WTC11 (cell line): Measurements from ENCODE around the gene SLC30A3. TPM values are rescaled to one million over a fixed set of nuclear protein-coding genes. Genes with fewer than 3 reads are reported as not detected.

Source experiments
- AFF4 ChIP-seq: sonication (generic); formaldehyde crosslinking; IDR thresholded peaks from 2 replicates; pipeline ENCODE4 v1.8.1; 2023; ENCODE audit warnings: mild to moderate bottlenecking, missing genetic modification reagents, borderline replicate concordance
- ARID4B ChIP-seq: sonication (generic); formaldehyde crosslinking; IDR thresholded peaks from 2 replicates; pipeline ENCODE4 v1.8.0; 2023; ENCODE audit warnings: missing genetic modification reagents, mild to moderate bottlenecking, borderline replicate concordance
- ELF4 ChIP-seq: sonication (generic); formaldehyde crosslinking; IDR thresholded peaks from 2 replicates; pipeline ENCODE4 v1.8.1; 2022; ENCODE audit warnings: low read depth, mild to moderate bottlenecking, moderate library complexity, missing genetic modification reagents
- ESRRA ChIP-seq: sonication (generic); formaldehyde crosslinking; IDR thresholded peaks from 2 replicates; pipeline ENCODE4 v1.8.1; 2022; ENCODE audit warnings: mild to moderate bottlenecking, missing genetic modification reagents, borderline replicate concordance
- FOXJ3 ChIP-seq: sonication (generic); formaldehyde crosslinking; IDR thresholded peaks from 2 replicates; pipeline ENCODE4 v1.9.0; 2021; ENCODE audit warnings: missing genetic modification reagents, mild to moderate bottlenecking, borderline replicate concordance
- FOXP4 ChIP-seq: sonication (generic); formaldehyde crosslinking; IDR thresholded peaks from 2 replicates; pipeline ENCODE4 v1.8.0; 2022; ENCODE audit warnings: mild to moderate bottlenecking, missing genetic modification reagents
- GRHL2 ChIP-seq: fragments of 250-450 bp; sonication (Bioruptor Pico); IDR thresholded peaks from 2 replicates; pipeline ENCODE4 v1.8.0; 2022; ENCODE audit warnings: mild to moderate bottlenecking, moderate library complexity; ENCODE audit not compliant: insufficient replicate concordance, severe bottlenecking
- HMGXB4 ChIP-seq: sonication (generic); formaldehyde crosslinking; IDR thresholded peaks from 2 replicates; pipeline ENCODE4 v1.8.1; 2023; ENCODE audit warnings: mild to moderate bottlenecking, moderate library complexity, missing genetic modification reagents
- IRF1 ChIP-seq: sonication (generic); formaldehyde crosslinking; IDR thresholded peaks from 2 replicates; pipeline ENCODE4 v1.8.0; 2023; ENCODE audit warnings: missing genetic modification reagents
- IRF2 ChIP-seq: sonication (generic); formaldehyde crosslinking; IDR thresholded peaks from 2 replicates; pipeline ENCODE4 v1.8.0; 2022; ENCODE audit warnings: low read depth, missing genetic modification reagents, borderline replicate concordance
- MLX ChIP-seq: sonication (generic); formaldehyde crosslinking; IDR thresholded peaks from 2 replicates; pipeline ENCODE4 v1.8.1; 2023; ENCODE audit warnings: mild to moderate bottlenecking, missing genetic modification reagents, moderate library complexity
- NR2C2 ChIP-seq: sonication (generic); formaldehyde crosslinking; IDR thresholded peaks from 2 replicates; pipeline ENCODE4 v1.8.0; 2022; ENCODE audit warnings: mild to moderate bottlenecking, missing genetic modification reagents
- PRRX2 ChIP-seq: fragments of 250-450 bp; sonication (Bioruptor Pico); IDR thresholded peaks from 2 replicates; pipeline ENCODE4 v1.8.0; 2021; ENCODE audit warnings: mild to moderate bottlenecking
- SOX15 ChIP-seq: fragments of 250-450 bp; sonication (Bioruptor Pico); IDR thresholded peaks from 2 replicates; pipeline ENCODE4 v1.9.0; 2021; ENCODE audit warnings: mild to moderate bottlenecking
- ZNF512 ChIP-seq: sonication (generic); formaldehyde crosslinking; IDR thresholded peaks from 2 replicates; pipeline ENCODE4 v1.8.1; 2022; ENCODE audit warnings: missing genetic modification reagents, borderline replicate concordance
- total RNA-seq: library from RNA; stranded (reverse); gene quantifications from 3 replicates; pipeline ENCODE4 v1.2.3, GENCODE V29; 2021

Gene SLC30A3
- total RNA-seq, 1 experiment from 2014 or later: 8.9 TPM

GRCh38 chr2:27305516-27305915 is 42.7 kb upstream of the SLC30A3 start (continued):
- TF ChIP-seq ARID4B (CRISPR knock-in tag): no peak
- TF ChIP-seq AFF4 (CRISPR knock-in tag): no peak
- TF ChIP-seq IRF2 (CRISPR knock-in tag): no peak
- TF ChIP-seq PRRX2 (CRISPR knock-in tag): no peak
- no peak for TF ChIP-seq ESRRA (CRISPR knock-in tag)
- TF ChIP-seq NR2C2: no peak
- TF ChIP-seq IRF1 (CRISPR knock-in tag): no peak
- TF ChIP-seq SOX15 (CRISPR knock-in tag): no peak
- TF ChIP-seq GRHL2 (CRISPR knock-in tag): no peak
- TF ChIP-seq HMGXB4 (CRISPR knock-in tag): no peak
- no peak for TF ChIP-seq FOXP4 (CRISPR knock-in tag)
- TF ChIP-seq ZNF512 (CRISPR knock-in tag): no peak
- no peak for TF ChIP-seq ELF4 (CRISPR knock-in tag)
- no peak for TF ChIP-seq MLX (CRISPR knock-in tag)
- no peak for TF ChIP-seq FOXJ3 (CRISPR knock-in tag)
